Endothelial cell of umbilical vein (primary cell): Measurements from ENCODE around the gene ETNK2. TPM values are rescaled to one million over a fixed set of nuclear protein-coding genes. Genes with fewer than 3 reads are reported as not detected.

ENCODE experiments used
- BruUV-seq: library from RNA; stranded (reverse); fragments of 400-500 nt; replicated peaks from 2 replicates; lab custom pipeline; 2021; lab: Mats Ljungman, UMichigan
- CTCF ChIA-PET: fragments of 300-600, 350-600 bp; sonication (Branson Sonifier 250); formaldehyde crosslinking; loops from one replicate; lab custom pipeline; 2021; ENCODE audit warnings: antibody characterized with exemption, inconsistent platforms; lab: Charles Lee
- POLR2A ChIA-PET: fragments of 300-600, 350-600 bp; sonication (Branson Sonifier 250); formaldehyde crosslinking; loops from one replicate; lab custom pipeline; 2021; ENCODE audit warnings: antibody characterized with exemption, inconsistent platforms; lab: Charles Lee
- DNase-seq: peaks from one replicate; pipeline ENCODE4 v3.0.0-alpha.2; 2011; ENCODE audit warnings: low read depth, low spot score
- FAIRE-seq: peaks from 2 replicates; lab custom pipeline; 2011; peaks lifted over from hg19 to GRCh38; lab: Jason Lieb, UNC
- H2AFZ ChIP-seq: 2 replicates; pipeline ENCODE4 v1.6.0; 2012; ENCODE audit warnings: low read depth, low read length, control low read depth, inconsistent platforms
- H3K27ac ChIP-seq: 2 replicates; pipeline ENCODE4 v1.5.1; 2011; ENCODE audit warnings: low read depth, mild to moderate bottlenecking, control low read depth, low read length, moderate library complexity; ENCODE audit not compliant: insufficient read depth
- H3K27me3 ChIP-seq, 2 experiments: 2 replicates each; pipeline versions ENCODE4 v1.6.0 to v1.6.1; 2011; ENCODE audit warnings: low read length in 2 of 2, mixed read lengths in 1 of 2; ENCODE audit not compliant: control insufficient read depth in 2 of 2, insufficient read depth in 2 of 2
- H3K36me3 ChIP-seq, 2 experiments: 2 replicates in 1 of 2; 3 replicates in 1 of 2; pipeline ENCODE4 v1.5.1; 2011; ENCODE audit warnings: low read length in 2 of 2, mild to moderate bottlenecking in 1 of 2, moderate library complexity in 1 of 2; ENCODE audit not compliant: control insufficient read depth in 2 of 2, insufficient read depth in 2 of 2; ENCODE audit errors: extremely low read depth in 1 of 2
- H3K4me1 ChIP-seq: 3 replicates; pipeline ENCODE4 v1.5.1; 2011; ENCODE audit warnings: mild to moderate bottlenecking, low read length; ENCODE audit not compliant: control insufficient read depth, insufficient read depth; ENCODE audit errors: extremely low read depth
- H3K4me2 ChIP-seq: 2 replicates; pipeline ENCODE4 v1.6.1; 2011; ENCODE audit warnings: low read length, control low read depth, mixed read lengths; ENCODE audit not compliant: insufficient read depth
- H3K4me3 ChIP-seq, 3 experiments: fragments of 200-600 bp in 1 of 3; sonication (generic), shearing (Covaris generic) in 1 of 3; replicated peaks in 1 of 3; 2 replicates each; pipeline ENCODE4 v1.5.1; 2011 to 2016; ENCODE audit warnings: control low read depth in 3 of 3, low read length in 3 of 3, mild to moderate bottlenecking in 2 of 3, inconsistent platforms in 1 of 3, low read depth in 1 of 3, moderate library complexity in 1 of 3; ENCODE audit not compliant: insufficient read depth in 1 of 3
- H3K79me2 ChIP-seq: 2 replicates; pipeline ENCODE4 v1.6.0; 2012; ENCODE audit warnings: low read length, inconsistent platforms; ENCODE audit not compliant: control insufficient read depth, insufficient read depth
- H3K9ac ChIP-seq: replicated peaks from 2 replicates; pipeline ENCODE3; 2011; ENCODE audit warnings: low read length, control low read depth; ENCODE audit not compliant: insufficient read depth; ENCODE audit errors: extremely low read depth
- H3K9me1 ChIP-seq: replicated peaks from 3 replicates; pipeline ENCODE4 v1.6.0; 2011; ENCODE audit warnings: mild to moderate bottlenecking, low read length; ENCODE audit not compliant: control insufficient read depth, insufficient read depth; ENCODE audit errors: extremely low read depth
- H3K9me3 ChIP-seq: replicated peaks from 2 replicates; pipeline ENCODE4 v1.5.1; 2012; ENCODE audit warnings: low read length, inconsistent platforms; ENCODE audit not compliant: control insufficient read depth, insufficient read depth
- H4K20me1 ChIP-seq: replicated peaks from 2 replicates; pipeline ENCODE3; 2011; ENCODE audit warnings: mild to moderate bottlenecking, low read length; ENCODE audit not compliant: control insufficient read depth, insufficient read depth; ENCODE audit errors: extremely low read depth
- FOS ChIP-seq: IDR thresholded peaks from 2 replicates; pipeline ENCODE4 v1.6.1; 2011; ENCODE audit warnings: mild to moderate bottlenecking, low read length, moderate library complexity, borderline replicate concordance; ENCODE audit not compliant: insufficient read depth
- JUN ChIP-seq: IDR thresholded peaks from 2 replicates; pipeline ENCODE4 v1.6.1; 2011; ENCODE audit warnings: borderline replicate concordance, low read depth; ENCODE audit not compliant: insufficient read length, insufficient read depth
- MYC ChIP-seq: IDR thresholded peaks from one replicate; pipeline ENCODE4 v1.6.1; 2011; ENCODE audit warnings: mild to moderate bottlenecking, low read depth, low read length
- POLR2A ChIP-seq: IDR thresholded peaks from 2 replicates; pipeline ENCODE4 v1.6.1; 2012; ENCODE audit warnings: low read depth, mild to moderate bottlenecking, control low read depth, low read length
- POLR2AphosphoS5 ChIP-seq: IDR thresholded peaks from 2 replicates; pipeline ENCODE4 v1.6.1; 2012; ENCODE audit warnings: low read depth, mild to moderate bottlenecking, control low read depth, low read length, moderate library complexity; ENCODE audit not compliant: insufficient read depth
- dilution Hi-C: fragments of 300-500 bp; cut with MboI; formaldehyde crosslinking; loops from one replicate; pipeline ENCODE4 v1.15.0; 2019; ENCODE audit warnings: low sequenced_read_pairs; ENCODE audit not compliant: extremely low pct_ligation_motif_present
- intact Hi-C: fragments of 100-400 bp; cut with micrococcal nuclease; formaldehyde crosslinking; loops from one replicate; pipeline ENCODE4 v1.10.0; 2022
- polyA plus RNA-seq, 4 experiments: library from polyadenylated mRNA; depleted of rRNA in 3 of 4; stranded (reverse) in 3 of 4; unstranded in 1 of 4; fragments of >200 nt; gene quantifications; 2 replicates each; pipeline versions ENCODE4 v1.2.1 to v1.2.3, GENCODE V29; 2011 to 2012; ENCODE audit warnings: missing spikeins in 1 of 4
- total RNA-seq: library from RNA; stranded (reverse); gene quantifications from 2 replicates; pipeline ENCODE4 v1.2.3, GENCODE V29; 2021
- TF ChIP-seq, protein P1 (sequence below), 2 donors: IDR thresholded peaks; 1 replicate in 1 of 2; 2 replicates in 1 of 2; pipeline ENCODE4 v1.5.1; 2011; ENCODE audit warnings: low read length in 2 of 2, mild to moderate bottlenecking in 2 of 2, moderate library complexity in 2 of 2, control low read depth in 1 of 2, inconsistent platforms in 1 of 2, low read depth in 1 of 2; ENCODE audit not compliant: insufficient read depth in 1 of 2; ENCODE audit errors: extremely low read depth in 1 of 2

The ETNK2 gene
- total and polyA plus RNA-seq, 2 donors (not counting 3 experiments of a cell fraction or from before 2014, with no cell fraction given): 13.5 to 27.5 TPM

- Histone ChIP-seq H3K9ac (peak overlapping the region; percentile 64), H3K27ac (peak overlapping the region; percentile 87), H3K79me2 (no peaks in the 10 kb centered on the region), H3K9me1 (no peaks in the 10 kb centered on the region), H2AFZ (peak overlapping the region; percentile 28), H4K20me1 (no peaks in the 10 kb centered on the region), H3K36me3 (no peaks in the 10 kb centered on the region), H3K4me2 (peak overlapping the region; percentile 5), H3K9me3 (no peaks in the 10 kb centered on the region), H3K4me1 (peaks cover 32% of the 10 kb centered on the region), H3K27me3 (no peaks in the 10 kb centered on the region), H3K4me3 (no peak overlapping the region)
- TF ChIP-seq JUN: peak; percentile 58
- TF ChIP-seq POLR2AphosphoS5: peak; percentile 52
- peak; percentile 67 for TF ChIP-seq FOS
- TF ChIP-seq POLR2A: no peak
- TF ChIP-seq, protein P1, sequence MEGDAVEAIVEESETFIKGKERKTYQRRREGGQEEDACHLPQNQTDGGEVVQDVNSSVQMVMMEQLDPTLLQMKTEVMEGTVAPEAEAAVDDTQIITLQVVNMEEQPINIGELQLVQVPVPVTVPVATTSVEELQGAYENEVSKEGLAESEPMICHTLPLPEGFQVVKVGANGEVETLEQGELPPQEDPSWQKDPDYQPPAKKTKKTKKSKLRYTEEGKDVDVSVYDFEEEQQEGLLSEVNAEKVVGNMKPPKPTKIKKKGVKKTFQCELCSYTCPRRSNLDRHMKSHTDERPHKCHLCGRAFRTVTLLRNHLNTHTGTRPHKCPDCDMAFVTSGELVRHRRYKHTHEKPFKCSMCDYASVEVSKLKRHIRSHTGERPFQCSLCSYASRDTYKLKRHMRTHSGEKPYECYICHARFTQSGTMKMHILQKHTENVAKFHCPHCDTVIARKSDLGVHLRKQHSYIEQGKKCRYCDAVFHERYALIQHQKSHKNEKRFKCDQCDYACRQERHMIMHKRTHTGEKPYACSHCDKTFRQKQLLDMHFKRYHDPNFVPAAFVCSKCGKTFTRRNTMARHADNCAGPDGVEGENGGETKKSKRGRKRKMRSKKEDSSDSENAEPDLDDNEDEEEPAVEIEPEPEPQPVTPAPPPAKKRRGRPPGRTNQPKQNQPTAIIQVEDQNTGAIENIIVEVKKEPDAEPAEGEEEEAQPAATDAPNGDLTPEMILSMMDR (IDR thresholded peaks at IDR 0.05; ENCODE audit: extremely low read depth in 1 of 2, insufficient read depth in 1 of 2, low read depth in 1 of 2, low read length in 2 of 2): no peak
- TF ChIP-seq MYC: no peak
- FAIRE-seq: peak; percentile 92
- ChIA-PET POLR2A (interaction anchor here (1.8 kb wide), 1 partner anchor 8 kb away, joined by 5 read pairs; no protein-coding TSS in a partner anchor), CTCF (interaction anchor here (0.9 to 11.0 kb wide), 11 partner anchors 8 to 338 kb away, joined by 3 to 770 read pairs (median 4); partner anchors contain the start of genes GOLT1A, REN and SNRPE)
- BruUV-seq: TSS peak; percentile 79
- DNase-seq: peak; percentile 89
- intact Hi-C loops (loop anchor here (1.0 to 2.0 kb wide), 5 partner anchors 8 to 338 kb away; partner anchors contain the start of gene SNRPE), dilution Hi-C loops (no loop called here)
Measured at GRCh38 chr1:204198348-204199340, 46.8 kb upstream of the ETNK2 start.
